Stimulated activated naive B cell treated with anti-CD40 and anti-IgM and Interleukin-4, amounts not matched to agents 10 μg/mL and 1 μg/mL and 100 μg/mL, for 72 hours (primary cell): ENCODE data around the gene FAM167B.
"Not testable (repeated sequence)": the region's sequence is repeated elsewhere in the genome, so short reads cannot be mapped to it uniquely, and the experiment has no call there.

Source experiments
- ATAC-seq, 2 donors: fragments of 150-1000 bp; cut with Tn5 transposase; replicated peaks; 2 replicates each; pipeline ENCODE4 v1.10.0; 2021; ENCODE audit warnings: moderate library complexity in 1 of 2
- DNase-seq: peaks from one replicate; pipeline ENCODE4 v3.0.0; 2021
- H3K27ac Mint-ChIP-seq: one replicate; pipeline ENCODE4 v1.8.0; 2022; ENCODE audit warnings: mild to moderate bottlenecking, mixed read lengths
- H3K27me3 Mint-ChIP-seq, 2 donors: one replicate each; pipeline ENCODE4 v1.8.0; 2022; ENCODE audit warnings: mixed read lengths in 2 of 2
- H3K36me3 Mint-ChIP-seq, 2 donors: one replicate each; pipeline ENCODE4 v1.8.0; 2022; ENCODE audit warnings: mixed read lengths in 2 of 2, mild to moderate bottlenecking in 1 of 2
- H3K4me1 Mint-ChIP-seq, 2 donors: one replicate each; pipeline ENCODE4 v1.8.0; 2022; ENCODE audit warnings: mixed read lengths in 2 of 2, mild to moderate bottlenecking in 1 of 2
- H3K4me3 Mint-ChIP-seq, 2 donors: one replicate each; pipeline ENCODE4 v1.8.0; 2022; ENCODE audit warnings: mild to moderate bottlenecking in 2 of 2, mixed read lengths in 2 of 2, moderate library complexity in 1 of 2
- H3K9me3 Mint-ChIP-seq, 2 donors: one replicate each; pipeline ENCODE4 v1.8.0; 2022; ENCODE audit warnings: mixed read lengths in 2 of 2, mild to moderate bottlenecking in 1 of 2

FAM167B gene

GRCh38 chr1:32263236-32263593, 16.2 kb downstream of the FAM167B start:
- not testable (repeated sequence) for H3K27ac Mint-ChIP-seq, H3K27me3 Mint-ChIP-seq, H3K36me3 Mint-ChIP-seq, H3K9me3 Mint-ChIP-seq, H3K4me3 Mint-ChIP-seq, DNase-seq, ATAC-seq
- peaks cover 19 to 26% of the 10 kb centered on the region in 2 donors for H3K4me1 Mint-ChIP-seq

- Mint-ChIP-seq H3K27ac (no peak overlapping the region), H3K36me3 (peaks cover 0 to 8% of the 10 kb centered on the region in 2 donors), H3K9me3 (no peaks in the 10 kb centered on the region), H3K4me1 (peaks cover 19 to 26% of the 10 kb centered on the region in 2 donors), H3K27me3 (no peaks in the 10 kb centered on the region), H3K4me3 (no peak overlapping the region)
- ATAC-seq (peak; percentile 78 to 81), DNase-seq (no peak)
These were observed 16.7 kb downstream of the FAM167B start for GRCh38 chr1:32263744-32264143.

- no peaks in the 10 kb centered on the region for H3K9me3 Mint-ChIP-seq
- H3K4me3 Mint-ChIP-seq = no peak overlapping the region
- no peak for ATAC-seq
- no peak overlapping the region for H3K27ac Mint-ChIP-seq
- DNase-seq = no peak
- peaks cover 17 to 26% of the 10 kb centered on the region in 2 donors for H3K4me1 Mint-ChIP-seq
- no peaks in the 10 kb centered on the region for H3K27me3 Mint-ChIP-seq
- peaks cover 0 to 4% of the 10 kb centered on the region in 2 donors for H3K36me3 Mint-ChIP-seq
These were observed 18.8 kb downstream of the FAM167B start for GRCh38 chr1:32265846-32266245.

- no peaks in the 10 kb centered on the region for H3K27me3 Mint-ChIP-seq
- ATAC-seq = no peak
- peaks cover 0 to 4% of the 10 kb centered on the region in 2 donors for H3K36me3 Mint-ChIP-seq
- H3K27ac Mint-ChIP-seq = peak overlapping the region; percentile 65
- H3K4me3 Mint-ChIP-seq = no peak overlapping the region
- DNase-seq = no peak
- peaks cover 20 to 30% of the 10 kb centered on the region in 2 donors for H3K4me1 Mint-ChIP-seq
- no peaks in the 10 kb centered on the region for H3K9me3 Mint-ChIP-seq
These were observed 20.0 kb downstream of the FAM167B start for GRCh38 chr1:32266921-32267591.

GRCh38 chr1:32269744-32270143, 22.7 kb downstream of the FAM167B start:
- peaks cover 0 to 4% of the 10 kb centered on the region in 2 donors for H3K36me3 Mint-ChIP-seq
- peaks cover 35 to 46% of the 10 kb centered on the region in 2 donors for H3K4me1 Mint-ChIP-seq
- no peak for DNase-seq
- H3K27ac Mint-ChIP-seq = no peak overlapping the region
- H3K4me3 Mint-ChIP-seq = no peak overlapping the region
- no peaks in the 10 kb centered on the region for H3K27me3 Mint-ChIP-seq
- H3K9me3 Mint-ChIP-seq = no peaks in the 10 kb centered on the region
- ATAC-seq = no peak

GRCh38 chr1:32272557-32273390, 25.8 kb downstream of the FAM167B start:
- ATAC-seq = peak in 1 of 2 donors; percentile 11
- peak overlapping the region; percentile 14 to 15 for H3K4me3 Mint-ChIP-seq

GRCh38 chr1:32273391-32274208, 26.6 kb downstream of the FAM167B start:
- DNase-seq (no peak), ATAC-seq (peak; percentile 83 to 84)
- H3K4me3 Mint-ChIP-seq = peak overlapping the region in 1 of 2 donors; percentile 26
- H3K27me3 Mint-ChIP-seq = no peaks in the 10 kb centered on the region
- no peaks in the 10 kb centered on the region for H3K9me3 Mint-ChIP-seq
- peak overlapping the region; percentile 90 for H3K27ac Mint-ChIP-seq
- peaks cover 35 to 36% of the 10 kb centered on the region in 2 donors for H3K4me1 Mint-ChIP-seq
- H3K36me3 Mint-ChIP-seq = peaks cover 9 to 18% of the 10 kb centered on the region in 2 donors

More at GRCh38 chr1:32272557-32273390, 25.8 kb downstream of the FAM167B start:
- H3K36me3 Mint-ChIP-seq = peaks cover 5 to 15% of the 10 kb centered on the region in 2 donors
- H3K4me1 Mint-ChIP-seq = peaks cover 33 to 36% of the 10 kb centered on the region in 2 donors
- DNase-seq = no peak
- H3K27me3 Mint-ChIP-seq = no peaks in the 10 kb centered on the region
- peak overlapping the region; percentile 90 for H3K27ac Mint-ChIP-seq
- no peaks in the 10 kb centered on the region for H3K9me3 Mint-ChIP-seq

GRCh38 chr1:32274646-32275340, 27.8 kb downstream of the FAM167B start:
- peaks cover 35 to 36% of the 10 kb centered on the region in 2 donors for H3K4me1 Mint-ChIP-seq
- H3K36me3 Mint-ChIP-seq = peaks cover 9 to 27% of the 10 kb centered on the region in 2 donors
- ATAC-seq = no peak
- H3K27ac Mint-ChIP-seq = no peak overlapping the region
- no peak for DNase-seq
- no peaks in the 10 kb centered on the region for H3K9me3 Mint-ChIP-seq
- H3K4me3 Mint-ChIP-seq = peak overlapping the region in 1 of 2 donors; percentile 57
- H3K27me3 Mint-ChIP-seq = no peaks in the 10 kb centered on the region

GRCh38 chr1:32275424-32275823, 28.4 kb downstream of the FAM167B start:
- no peak for ATAC-seq
- Mint-ChIP-seq H3K27me3 (no peaks in the 10 kb centered on the region), H3K4me3 (peak overlapping the region in 1 of 2 donors; percentile 57), H3K9me3 (no peaks in the 10 kb centered on the region), H3K4me1 (peaks cover 35 to 36% of the 10 kb centered on the region in 2 donors), H3K27ac (no peak overlapping the region), H3K36me3 (peaks cover 12 to 32% of the 10 kb centered on the region in 2 donors)
- no peak for DNase-seq

- ATAC-seq (no peak), DNase-seq (no peak)
- peaks cover 12 to 32% of the 10 kb centered on the region in 2 donors for H3K36me3 Mint-ChIP-seq
- no peaks in the 10 kb centered on the region for H3K27me3 Mint-ChIP-seq
- H3K9me3 Mint-ChIP-seq = no peaks in the 10 kb centered on the region
- H3K4me1 Mint-ChIP-seq = peaks cover 35 to 36% of the 10 kb centered on the region in 2 donors
- no peak overlapping the region for H3K27ac Mint-ChIP-seq
- H3K4me3 Mint-ChIP-seq = peak overlapping the region in 1 of 2 donors; percentile 11
These were observed 29.2 kb downstream of the FAM167B start for GRCh38 chr1:32276032-32276782.

- ATAC-seq, H3K4me1 Mint-ChIP-seq, H3K4me3 Mint-ChIP-seq, H3K27me3 Mint-ChIP-seq, H3K27ac Mint-ChIP-seq, DNase-seq, H3K9me3 Mint-ChIP-seq: not testable (repeated sequence)
- peaks cover 12 to 22% of the 10 kb centered on the region in 2 donors for H3K36me3 Mint-ChIP-seq
These were observed 37.8 kb downstream of the FAM167B start for GRCh38 chr1:32284777-32285176.

GRCh38 chr1:32285658-32286057, 38.6 kb downstream of the FAM167B start:
- no peak for DNase-seq
- peaks cover 9 to 17% of the 10 kb centered on the region in 2 donors for H3K36me3 Mint-ChIP-seq
- H3K4me1 Mint-ChIP-seq = no peaks in the 10 kb centered on the region
- peak overlapping the region; percentile 67 for H3K27ac Mint-ChIP-seq
- H3K27me3 Mint-ChIP-seq = no peaks in the 10 kb centered on the region
- no peak overlapping the region for H3K4me3 Mint-ChIP-seq
- ATAC-seq = no peak
- H3K9me3 Mint-ChIP-seq = no peaks in the 10 kb centered on the region

- H3K9me3 Mint-ChIP-seq = no peaks in the 10 kb centered on the region
- peaks cover 9 to 13% of the 10 kb centered on the region in 2 donors for H3K36me3 Mint-ChIP-seq
- DNase-seq (no peak), ATAC-seq (no peak)
- H3K4me1 Mint-ChIP-seq = peaks cover 5 to 7% of the 10 kb centered on the region in 2 donors
- no peak overlapping the region for H3K27ac Mint-ChIP-seq
- no peaks in the 10 kb centered on the region for H3K27me3 Mint-ChIP-seq
- H3K4me3 Mint-ChIP-seq = no peak overlapping the region
These were observed 39.7 kb downstream of the FAM167B start for GRCh38 chr1:32286763-32287162.
